ENCODE measurements around the gene BCLAF1.
"Not testable (repeated sequence)": the region's sequence is repeated elsewhere in the genome, so short reads cannot be mapped to it uniquely, and the experiment has no call there.

Gene BCLAF1

GRCh38 chr6:136308469-136308868 is 18.8 kb upstream of the BCLAF1 start:
- DNase-seq = not testable (repeated sequence)

GRCh38 chr6:136307351-136307750 is 17.7 kb upstream of the BCLAF1 start:
- DNase-seq = no peak

GRCh38 chr6:136306466-136306865 is 16.8 kb upstream of the BCLAF1 start:
- DNase-seq = no peak

- no peak for DNase-seq
Observed at GRCh38 chr6:136304410-136304809, 14.8 kb upstream of the BCLAF1 start.

GRCh38 chr6:136303516-136303915 is 13.9 kb upstream of the BCLAF1 start:
- DNase-seq = no peak

- no peak for DNase-seq
Observed at GRCh38 chr6:136294621-136295020, 5.0 kb upstream of the BCLAF1 start.

- DNase-seq = peak; percentile 73
Observed at GRCh38 chr6:136290410-136291010, 864 bp upstream of the BCLAF1 start.

GRCh38 chr6:136289327-136289578 is 393 bp downstream of the BCLAF1 start:
- DNase-seq = peak; percentile 89

GRCh38 chr6:136288566-136289326 is 900 bp downstream of the BCLAF1 start:
- DNase-seq = peak; percentile 82

GRCh38 chr6:136284909-136285308 is 4.7 kb downstream of the BCLAF1 start:
- DNase-seq = no peak

GRCh38 chr6:136282906-136283305 is 6.7 kb downstream of the BCLAF1 start:
- no peak for DNase-seq

- DNase-seq = no peak
Observed at GRCh38 chr6:136280032-136280609, 9.5 kb downstream of the BCLAF1 start.

GRCh38 chr6:136274062-136274461 is 15.6 kb downstream of the BCLAF1 start:
- DNase-seq = no peak

- no peak for DNase-seq
Observed at GRCh38 chr6:136265101-136265500, 24.5 kb downstream of the BCLAF1 start.

GRCh38 chr6:136262940-136263339 is 26.7 kb downstream of the BCLAF1 start:
- no peak for DNase-seq

- no peak for DNase-seq
Observed at GRCh38 chr6:136254851-136255466, 34.7 kb downstream of the BCLAF1 start.

- no peak for DNase-seq
Observed at GRCh38 chr6:136253734-136254133, 35.9 kb downstream of the BCLAF1 start.

- no peak for DNase-seq
Observed at GRCh38 chr6:136252441-136252840, 37.2 kb downstream of the BCLAF1 start.

- DNase-seq = no peak
Observed at GRCh38 chr6:136251394-136251793, 38.3 kb downstream of the BCLAF1 start.

- DNase-seq = no peak
Observed at GRCh38 chr6:136250686-136251008, 39.0 kb downstream of the BCLAF1 start.

GRCh38 chr6:136249811-136250685 is 39.6 kb downstream of the BCLAF1 start, which contains the start of gene MTFR2:
Gene MTFR2 (minus strand): TSS chr6:136250311. CDS start chr6:136249099, 1,212 bp downstream.
- peak; percentile 84 for DNase-seq

GRCh38 chr6:136249336-136249735 is 40.3 kb downstream of the BCLAF1 start:
- no peak for DNase-seq

- no peak for DNase-seq
Observed at GRCh38 chr6:136244061-136244616, 45.5 kb downstream of the BCLAF1 start.

Measured in activated CD4-positive, alpha-beta T cell treated with anti-CD3 and anti-CD28 coated beads for 1 hour (primary cell).